Fibroblast of the aortic adventitia (primary cell): ENCODE results near the gene AP3D1. TPM values are rescaled to one million over a fixed set of nuclear protein-coding genes. Genes with fewer than 3 reads are reported as not detected.

ENCODE experiments used
- DNase-seq: peaks from one replicate; pipeline ENCODE4 v3.0.0-alpha.2; 2010; ENCODE audit warnings: low read depth
- H3K4me3 ChIP-seq: 2 replicates; pipeline ENCODE4 v1.5.1; 2011; ENCODE audit warnings: low read depth, mild to moderate bottlenecking, control low read depth, low read length, moderate library complexity
- total RNA-seq: library from RNA; depleted of rRNA; stranded (reverse); fragments of >200 nt; gene quantifications from 2 replicates; pipeline ENCODE4 v1.2.3, GENCODE V29; 2012; ENCODE audit warnings: low replicate concordance
- TF ChIP-seq, protein P1 (sequence below): IDR thresholded peaks from 2 replicates; pipeline ENCODE4 v1.5.1; 2011; ENCODE audit warnings: mild to moderate bottlenecking, low read length, control low read depth, inconsistent platforms; ENCODE audit not compliant: insufficient read depth

AP3D1 gene
- total RNA-seq, 1 donor, result 102 TPM

DNA sequence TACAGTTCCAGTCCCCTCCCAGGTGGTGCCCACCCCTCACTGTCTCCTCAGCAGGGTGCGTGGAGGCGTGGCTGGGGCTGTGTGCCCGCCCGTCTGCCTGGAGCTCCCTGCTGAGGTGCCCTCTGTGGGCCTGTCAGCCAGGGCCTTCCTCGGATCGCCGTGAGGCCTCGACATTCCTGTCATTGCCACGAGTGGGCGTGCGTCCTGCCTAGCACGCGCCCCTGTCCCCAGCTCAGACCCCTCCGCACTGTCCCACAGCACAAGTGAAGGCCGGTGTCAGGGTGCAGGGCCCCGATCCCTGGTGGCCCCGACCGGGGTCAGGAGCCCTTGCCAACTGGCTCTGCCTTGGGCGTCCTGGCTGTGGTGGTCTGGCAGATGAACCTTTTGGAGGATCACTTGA lies 44.5 kb upstream of the AP3D1 start:
- DNase-seq, result no peak
- TF ChIP-seq, protein P1, sequence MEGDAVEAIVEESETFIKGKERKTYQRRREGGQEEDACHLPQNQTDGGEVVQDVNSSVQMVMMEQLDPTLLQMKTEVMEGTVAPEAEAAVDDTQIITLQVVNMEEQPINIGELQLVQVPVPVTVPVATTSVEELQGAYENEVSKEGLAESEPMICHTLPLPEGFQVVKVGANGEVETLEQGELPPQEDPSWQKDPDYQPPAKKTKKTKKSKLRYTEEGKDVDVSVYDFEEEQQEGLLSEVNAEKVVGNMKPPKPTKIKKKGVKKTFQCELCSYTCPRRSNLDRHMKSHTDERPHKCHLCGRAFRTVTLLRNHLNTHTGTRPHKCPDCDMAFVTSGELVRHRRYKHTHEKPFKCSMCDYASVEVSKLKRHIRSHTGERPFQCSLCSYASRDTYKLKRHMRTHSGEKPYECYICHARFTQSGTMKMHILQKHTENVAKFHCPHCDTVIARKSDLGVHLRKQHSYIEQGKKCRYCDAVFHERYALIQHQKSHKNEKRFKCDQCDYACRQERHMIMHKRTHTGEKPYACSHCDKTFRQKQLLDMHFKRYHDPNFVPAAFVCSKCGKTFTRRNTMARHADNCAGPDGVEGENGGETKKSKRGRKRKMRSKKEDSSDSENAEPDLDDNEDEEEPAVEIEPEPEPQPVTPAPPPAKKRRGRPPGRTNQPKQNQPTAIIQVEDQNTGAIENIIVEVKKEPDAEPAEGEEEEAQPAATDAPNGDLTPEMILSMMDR, result no peak

DNA sequence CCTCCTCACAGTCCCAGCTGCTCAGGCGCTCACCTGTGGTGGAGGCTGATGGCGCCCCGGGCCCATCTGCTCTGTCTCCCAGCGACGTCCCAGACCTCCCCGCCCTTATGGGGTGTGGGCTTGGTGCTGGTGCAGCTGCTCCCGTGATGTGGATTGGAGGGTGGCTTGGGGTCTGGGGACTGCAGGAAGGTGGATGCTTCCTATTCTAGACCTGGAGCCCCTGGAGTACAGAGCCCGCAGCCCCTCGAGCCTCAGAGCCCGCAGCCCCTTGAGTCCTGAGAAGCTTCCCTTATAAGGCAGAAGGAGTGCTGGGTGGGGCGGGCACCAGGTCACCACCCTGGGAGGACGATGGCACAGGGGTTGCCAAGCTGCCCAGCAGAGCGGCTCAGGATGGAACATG lies 44.0 kb upstream of the AP3D1 start:
- no peak for DNase-seq
- H3K4me3 ChIP-seq, result no peak overlapping the region
- TF ChIP-seq, protein P1, result no peak

More for the DNA sequence above, 44.5 kb upstream of the AP3D1 start:
- H3K4me3 ChIP-seq, result no peak overlapping the region

DNA sequence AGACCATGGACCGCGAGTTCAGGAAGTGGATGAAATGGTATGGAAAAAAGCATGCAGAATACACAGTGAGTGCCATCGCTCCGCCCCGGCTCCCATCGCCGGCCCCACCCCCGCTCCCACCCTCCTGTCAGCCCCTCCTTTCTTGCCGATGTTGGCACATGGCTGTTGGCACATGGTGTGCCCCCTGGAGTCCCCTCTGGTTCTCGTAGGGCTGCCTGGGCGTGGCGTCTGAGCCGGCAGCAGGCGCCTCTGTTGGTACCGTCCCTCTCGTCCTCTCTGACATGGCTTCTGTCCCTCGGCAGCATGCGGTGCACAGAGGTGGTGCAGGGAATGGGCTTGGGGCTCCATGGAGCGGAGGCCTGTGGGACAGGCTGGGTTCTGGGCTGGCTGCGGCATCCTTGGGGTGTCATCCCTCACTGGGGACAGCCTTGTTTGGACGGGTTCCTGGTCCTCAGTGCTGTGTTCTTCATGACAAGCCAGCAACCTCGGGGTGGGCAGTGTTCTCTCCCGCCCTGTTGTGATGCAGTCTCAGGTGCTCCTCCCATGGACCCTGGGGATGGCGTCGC lies 43.2 kb upstream of the AP3D1 start:
- no peak for DNase-seq
- TF ChIP-seq, protein P1, result no peak
- H3K4me3 ChIP-seq, result no peak overlapping the region

DNA sequence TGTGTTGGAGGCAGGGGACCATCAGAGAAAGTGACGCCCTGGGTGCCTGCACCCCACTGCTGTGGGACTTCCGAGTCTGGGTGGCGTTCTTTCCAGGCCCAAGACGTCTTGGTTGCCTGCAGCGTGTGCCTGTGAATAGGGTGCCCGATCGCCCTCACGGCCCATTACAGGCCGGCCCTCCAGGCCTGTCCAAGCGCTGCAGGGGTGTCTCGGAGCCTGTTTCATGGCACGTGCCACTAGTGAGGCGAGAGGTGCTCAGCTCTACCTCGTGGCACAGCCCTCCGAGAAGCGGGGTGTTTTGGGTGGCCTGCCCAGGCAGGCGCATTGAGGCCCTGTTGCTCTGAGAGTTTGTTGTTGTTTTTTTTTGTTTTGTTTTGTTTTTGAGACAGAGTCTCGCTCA lies 42.4 kb upstream of the AP3D1 start:
- DNase-seq, result no peak
- no peak overlapping the region for H3K4me3 ChIP-seq
- TF ChIP-seq, protein P1, result no peak

DNA sequence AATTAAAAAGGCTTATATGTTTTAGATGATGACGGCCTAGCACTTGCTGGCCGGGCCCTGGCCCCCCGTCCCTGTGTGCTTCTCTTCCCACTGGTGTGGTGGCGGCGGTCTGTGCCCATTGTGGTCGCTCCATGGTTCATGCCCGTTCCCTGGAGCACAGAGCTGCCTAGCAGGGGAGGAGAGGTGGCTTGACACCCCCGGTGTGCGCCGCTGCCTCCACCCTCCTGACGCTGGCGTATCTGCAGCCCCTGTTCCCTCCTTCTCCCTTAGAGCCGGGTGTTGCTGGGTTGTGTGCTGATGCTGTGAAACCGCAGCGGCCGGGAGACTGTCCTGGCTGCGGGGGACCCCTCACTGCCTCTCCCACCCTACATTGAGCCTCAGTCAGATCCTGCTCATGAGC lies 41.5 kb upstream of the AP3D1 start:
- no peak for DNase-seq
- TF ChIP-seq, protein P1, result no peak
- no peak overlapping the region for H3K4me3 ChIP-seq

DNA sequence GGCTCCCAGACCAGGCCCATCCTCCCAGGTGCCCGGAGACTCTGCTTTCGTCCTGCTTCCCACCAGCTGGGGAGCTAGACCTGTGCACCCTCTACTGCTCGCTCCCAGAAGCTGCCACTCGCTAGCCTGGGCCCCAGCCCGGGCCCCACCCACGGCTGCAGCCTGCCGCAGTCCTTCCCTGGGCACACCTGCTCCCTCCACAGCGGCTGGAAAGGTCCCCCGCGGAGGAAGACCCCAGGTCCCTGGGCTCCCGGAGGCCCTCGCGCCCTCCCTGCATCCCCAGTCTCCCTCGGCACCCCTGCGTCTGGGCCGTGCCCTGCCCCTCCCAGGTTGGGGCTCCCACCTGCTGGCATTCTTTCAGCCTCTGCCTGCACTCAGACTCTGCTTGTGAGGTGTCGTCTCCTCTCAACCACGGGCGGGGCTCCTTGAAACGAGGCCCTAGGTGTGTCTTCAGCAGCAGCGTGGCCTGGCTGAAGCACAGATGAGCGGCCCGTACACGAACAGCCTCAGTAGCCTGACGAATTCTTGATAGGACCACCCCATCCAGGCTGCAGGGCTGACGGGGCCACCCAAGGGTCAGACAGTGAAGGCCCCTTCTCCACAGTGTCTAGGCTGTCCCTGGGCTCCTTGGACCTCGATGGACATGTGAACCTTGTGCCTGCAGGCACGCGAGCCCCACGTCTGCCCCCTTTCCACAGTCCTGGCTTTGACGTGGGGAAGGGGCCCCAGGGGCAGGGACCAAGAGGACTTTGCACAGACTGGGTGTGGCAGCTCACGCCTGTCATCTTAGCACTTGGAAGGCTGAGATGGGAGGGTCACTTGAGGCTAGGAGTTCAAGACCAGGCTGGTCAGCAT lies 40.3 kb upstream of the AP3D1 start:
- TF ChIP-seq, protein P1, result no peak
- DNase-seq, result no peak
- no peak overlapping the region for H3K4me3 ChIP-seq
